Measurements from ENCODE around the gene EPHA5.

EPHA5 gene

GRCh38 chr4:65472531-65472930, 197.8 kb downstream of the EPHA5 start:
- no peak for DNase-seq

DNA sequence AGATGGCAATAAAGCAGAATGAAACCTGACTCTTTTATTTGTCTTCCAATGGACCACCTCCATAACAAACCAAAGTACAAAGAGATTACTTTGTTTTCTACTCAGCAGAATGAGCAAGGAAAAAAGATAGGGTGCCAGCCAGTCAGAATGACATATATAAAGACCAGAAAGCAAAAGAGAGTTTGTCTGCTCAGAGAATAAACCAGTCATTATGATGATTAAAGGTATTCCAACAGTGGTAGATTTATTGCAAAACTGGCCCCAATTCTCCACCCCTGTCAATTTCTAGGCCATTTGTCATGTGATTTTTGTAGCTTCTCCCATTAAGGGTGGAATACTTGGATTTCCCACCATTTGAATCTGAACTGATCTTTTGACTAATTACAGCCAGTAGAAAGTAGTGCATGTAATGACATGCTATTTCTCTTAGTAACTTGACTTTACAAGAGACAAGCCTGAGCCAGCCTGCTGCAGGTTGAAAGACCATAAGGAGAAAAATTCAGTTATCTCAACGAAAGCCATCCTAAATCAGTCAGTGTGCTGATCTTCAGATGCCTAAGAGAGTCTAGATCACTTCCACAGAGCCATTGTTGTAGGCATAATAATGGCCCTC, 203.1 kb downstream of the EPHA5 start:
- DNase-seq: no peak

- no peak for DNase-seq
Observed at GRCh38 chr4:65461781-65462180, 208.5 kb downstream of the EPHA5 start.

GRCh38 chr4:65457011-65457410, 213.3 kb downstream of the EPHA5 start:
- DNase-seq: no peak

GRCh38 chr4:65456579-65456978, 213.7 kb downstream of the EPHA5 start:
- DNase-seq: no peak

DNA sequence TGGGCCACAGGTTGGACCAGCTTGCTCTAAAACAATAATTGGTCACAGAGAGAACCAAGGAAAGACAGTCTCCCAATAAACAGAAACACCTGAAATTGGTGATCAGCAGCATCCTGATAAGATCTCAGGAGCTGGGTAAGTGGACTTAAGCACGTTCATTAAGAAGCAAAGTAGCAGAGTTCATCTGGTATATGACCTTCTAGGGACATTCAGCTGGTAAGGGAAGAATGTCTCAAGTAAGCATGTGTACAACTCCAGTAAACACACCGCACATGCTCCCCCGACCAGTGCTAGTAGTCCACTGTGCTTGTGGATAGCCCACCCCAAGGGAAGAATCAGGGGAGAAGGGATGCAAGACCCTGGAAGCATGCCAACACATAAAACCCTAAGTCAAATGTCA, 216.9 kb downstream of the EPHA5 start:
- DNase-seq: no peak

DNA sequence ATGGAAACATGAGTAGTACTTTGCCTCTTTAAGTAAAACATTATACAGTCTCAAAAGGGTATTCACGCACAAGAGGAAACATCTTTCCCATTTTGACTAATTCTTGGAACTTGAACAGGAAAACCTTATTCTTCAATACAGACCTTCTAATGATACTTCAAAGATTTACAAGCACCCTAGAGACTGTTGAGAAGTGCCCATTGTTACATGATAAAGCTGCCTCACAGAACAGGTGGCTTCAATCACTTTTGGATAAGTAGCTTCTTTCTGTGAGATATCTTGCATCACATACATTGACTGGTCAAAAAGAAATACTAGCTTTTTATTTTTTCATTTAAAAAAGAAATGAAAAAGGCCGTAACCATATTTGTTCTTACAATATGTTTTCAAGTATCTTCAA, 219.4 kb downstream of the EPHA5 start:
- no peak for DNase-seq

DNA sequence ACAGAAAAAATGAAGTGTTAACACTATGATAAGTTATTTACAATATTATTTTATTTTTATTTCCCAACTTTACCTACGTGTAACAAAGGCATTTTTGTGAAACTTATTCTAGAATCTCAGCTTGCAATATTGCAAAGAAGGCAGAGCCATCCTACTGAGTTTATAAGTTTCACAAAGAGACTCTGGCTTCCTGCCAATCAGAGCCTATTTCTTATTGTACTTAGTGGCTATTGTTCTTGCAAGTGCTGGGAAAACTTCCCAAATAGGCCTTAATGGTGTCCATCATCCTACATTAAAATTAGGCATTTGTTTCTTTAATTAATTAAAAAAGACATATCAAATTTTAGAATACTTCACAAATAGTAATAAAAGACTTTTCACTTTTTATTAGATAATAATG, 233.2 kb downstream of the EPHA5 start:
- no peak for DNase-seq

DNA sequence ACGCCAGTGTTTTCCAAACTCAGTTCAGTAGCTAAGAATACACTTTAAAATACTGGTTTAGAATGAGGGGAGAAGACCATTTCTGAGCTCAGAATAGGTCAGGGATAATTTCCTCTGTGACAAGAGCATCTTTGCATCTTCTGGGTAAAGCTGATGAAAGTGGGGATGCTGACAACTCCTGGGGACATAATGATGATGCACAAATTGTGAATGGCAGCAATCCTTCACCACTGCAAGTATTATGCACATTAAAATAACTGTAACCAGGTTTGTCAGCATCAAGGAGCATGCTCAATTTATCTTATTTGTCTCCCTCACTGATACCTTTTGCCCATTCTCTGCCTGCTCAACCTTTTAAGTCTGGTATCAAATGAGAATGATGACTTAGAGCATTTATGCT, 248.2 kb downstream of the EPHA5 start:
- no peak for DNase-seq

GRCh38 chr4:65420036-65420435, 250.3 kb downstream of the EPHA5 start:
- DNase-seq: no peak

GRCh38 chr4:65416891-65417290, 253.4 kb downstream of the EPHA5 start:
- no peak for DNase-seq

- DNase-seq: no peak
Observed at GRCh38 chr4:65407483-65407882, 262.8 kb downstream of the EPHA5 start.

- DNase-seq: no peak
Observed at GRCh38 chr4:65401083-65401482, 269.2 kb downstream of the EPHA5 start.

DNA sequence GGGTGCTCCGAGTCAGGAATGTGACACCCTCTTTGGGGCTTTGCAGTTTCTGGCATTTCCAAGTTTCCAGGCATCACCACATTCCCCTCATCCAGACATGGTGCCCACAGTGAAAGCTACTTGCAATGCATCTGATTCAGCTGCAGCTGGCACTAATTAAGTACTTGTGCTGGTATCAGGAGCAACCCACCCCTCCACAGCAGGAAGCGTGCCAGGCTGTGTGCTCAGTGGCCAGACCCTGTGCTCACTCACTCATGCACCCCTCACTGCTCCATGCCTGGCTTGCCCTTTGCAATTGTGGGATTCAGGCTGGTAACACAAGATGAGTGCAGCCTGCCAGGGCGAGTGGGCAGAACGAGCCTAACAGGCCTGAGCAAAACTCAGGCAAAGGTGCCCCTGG, 271.2 kb downstream of the EPHA5 start:
- DNase-seq: no peak

GRCh38 chr4:65393078-65393477, 277.2 kb downstream of the EPHA5 start:
- no peak for DNase-seq

DNA sequence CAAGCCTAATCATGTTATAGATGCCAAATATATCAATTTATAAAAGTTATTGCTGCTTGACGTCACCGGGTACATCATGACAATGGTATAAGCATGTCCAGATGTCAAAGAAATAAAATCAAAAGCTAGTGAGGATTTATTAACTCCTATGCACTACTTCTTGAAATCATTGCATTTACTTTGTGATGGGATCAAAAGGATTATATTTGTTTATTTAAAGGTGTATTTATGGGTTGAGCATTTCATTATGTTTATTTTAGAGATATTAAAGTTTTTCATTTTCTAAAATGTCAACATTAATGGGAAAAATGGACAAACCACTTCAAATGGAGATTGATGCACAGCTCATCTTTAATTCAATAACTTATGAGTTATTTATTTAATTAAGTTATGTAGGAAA, 277.8 kb downstream of the EPHA5 start:
- DNase-seq: no peak

GRCh38 chr4:65391814-65392213, 278.5 kb downstream of the EPHA5 start:
- DNase-seq: no peak

- DNase-seq: no peak
Observed at GRCh38 chr4:65391382-65391781, 278.9 kb downstream of the EPHA5 start.

- no peak for DNase-seq
Observed at GRCh38 chr4:65386927-65387326, 283.4 kb downstream of the EPHA5 start.

DNA sequence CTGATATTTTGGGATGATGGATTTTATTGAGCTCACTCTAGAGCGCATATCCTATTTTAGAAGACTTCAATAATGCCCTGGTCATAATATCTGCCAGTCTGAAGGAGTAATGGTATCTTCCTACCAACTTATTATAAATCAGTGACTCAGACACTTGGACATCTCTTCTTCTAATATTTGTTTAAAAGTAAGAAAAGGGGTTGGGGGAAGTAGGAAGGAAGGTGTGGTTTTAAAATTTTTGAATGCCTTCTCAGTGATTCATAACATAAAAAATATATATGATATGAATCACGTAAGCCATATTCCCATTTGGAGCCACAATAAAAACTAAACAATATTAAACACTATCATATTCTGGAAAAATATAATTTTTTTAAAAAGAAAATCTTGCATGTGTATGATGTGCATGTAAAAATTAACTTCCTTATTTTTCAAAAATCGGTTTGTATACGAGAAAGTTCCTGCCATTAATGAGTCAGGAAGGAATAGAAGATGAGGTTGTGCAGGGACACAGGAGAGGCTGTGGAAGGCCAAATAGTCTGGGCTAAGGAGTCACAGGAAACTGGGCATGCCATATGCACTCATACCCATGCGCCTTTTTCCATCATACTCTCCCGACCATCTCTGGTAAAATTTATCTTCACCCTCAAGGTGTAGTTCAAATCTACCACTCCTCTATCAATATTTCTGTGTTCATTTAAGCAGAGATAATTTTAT, 286.5 kb downstream of the EPHA5 start:
- DNase-seq: no peak

GRCh38 chr4:65381648-65382047, 288.6 kb downstream of the EPHA5 start:
- no peak for DNase-seq

DNA sequence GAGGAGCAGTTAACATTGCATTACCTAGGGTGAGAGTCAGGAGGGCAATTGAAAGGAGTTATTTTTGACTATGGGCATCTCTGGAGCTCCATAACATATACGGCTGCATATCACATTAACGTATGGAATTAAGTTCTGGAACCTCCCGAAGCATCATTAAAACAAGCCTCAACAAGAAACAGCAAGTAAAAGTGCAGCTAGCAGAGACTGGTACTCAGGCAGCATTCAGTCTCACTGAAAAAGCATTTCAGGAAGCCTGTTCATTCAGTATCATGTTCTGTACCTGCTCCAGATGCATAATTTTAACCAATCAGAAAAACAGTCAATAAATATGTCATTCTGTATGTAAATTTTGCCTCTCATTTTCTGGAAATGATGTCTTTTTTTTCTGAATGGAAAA, 299.6 kb downstream of the EPHA5 start:
- no peak for DNase-seq

GRCh38 chr4:65367306-65367705, 303.0 kb downstream of the EPHA5 start:
- no peak for DNase-seq

DNA sequence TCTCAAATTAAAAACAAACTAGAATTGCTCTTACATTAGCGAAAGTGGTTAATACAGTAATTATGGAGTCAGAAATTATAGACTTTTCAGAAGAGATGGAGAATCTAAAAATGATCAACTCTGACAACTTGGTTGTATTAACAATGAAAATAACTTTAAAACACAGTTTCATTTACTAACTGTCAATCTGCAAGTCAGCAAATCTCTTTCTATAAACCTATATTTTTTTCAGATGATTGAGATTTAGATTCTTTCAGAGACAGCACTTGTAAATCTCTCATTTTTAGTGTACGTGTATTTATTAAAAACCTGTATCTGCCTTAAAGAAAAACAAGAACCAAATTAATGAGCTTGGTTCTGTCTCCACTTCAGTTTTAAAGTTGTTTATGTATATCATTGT, 311.4 kb downstream of the EPHA5 start:
- no peak for DNase-seq

DNA sequence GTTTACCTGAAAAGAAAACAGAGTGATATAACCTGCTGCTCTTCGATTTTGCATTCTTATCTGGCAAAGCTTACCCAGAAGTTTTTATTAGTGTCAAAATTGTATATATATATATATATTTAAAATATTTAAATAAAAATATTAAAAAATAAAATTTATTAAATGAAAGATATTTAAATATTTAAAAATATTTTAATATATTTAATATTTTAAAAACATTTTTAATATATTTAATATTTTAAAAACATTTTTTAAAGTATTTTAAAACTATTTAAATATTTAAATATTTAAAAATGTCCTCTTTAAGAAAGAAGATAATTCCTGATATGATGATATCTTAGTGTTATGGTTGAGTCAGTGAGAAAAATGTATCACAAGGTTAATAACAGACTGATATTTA, 317.2 kb downstream of the EPHA5 start:
- DNase-seq: no peak

Measured in activated CD4-positive, alpha-beta T cell treated with anti-CD3 and anti-CD28 coated beads, Interleukin-2, amount 50 U/mL, for 1 hour (primary cell).